Parathyroid adenoma (tissue), 2 donors: ENCODE measurements around the gene NPEPL1.

Experiments used
- H2AFZ ChIP-seq: fragments of 300-600 bp; sonication (generic); one replicate; pipeline ENCODE4 v1.7.0; 2017; ENCODE audit warnings: antibody characterized with exemption, mild to moderate bottlenecking
- H3K27ac ChIP-seq: fragments of 300-600 bp; sonication (generic); one replicate; pipeline ENCODE4 v1.7.0; 2017
- H3K27me3 ChIP-seq: fragments of 300-600 bp; sonication (generic); one replicate; pipeline ENCODE4 v1.7.0; 2017; ENCODE audit warnings: low read length; ENCODE audit not compliant: control insufficient read depth, insufficient read depth
- H3K36me3 ChIP-seq: fragments of 300-600 bp; sonication (generic); one replicate; pipeline ENCODE4 v1.7.0; 2017; ENCODE audit warnings: low read length; ENCODE audit not compliant: control insufficient read depth, insufficient read depth
- H3K4me1 ChIP-seq: fragments of 300-600 bp; sonication (generic); one replicate; pipeline ENCODE4 v1.7.0; 2017; ENCODE audit warnings: control low read depth
- H3K4me2 ChIP-seq: fragments of 300-600 bp; sonication (generic); one replicate; pipeline ENCODE4 v1.7.0; 2017; ENCODE audit warnings: low read length
- H3K4me3 ChIP-seq: fragments of 300-600 bp; sonication (generic); one replicate; pipeline ENCODE4 v1.7.0; 2017; ENCODE audit warnings: low read depth, low read length
- H3K79me2 ChIP-seq: fragments of 300-600 bp; sonication (generic); one replicate; pipeline ENCODE4 v1.7.0; 2017; ENCODE audit warnings: control low read depth
- H3K9ac ChIP-seq: fragments of 300-600 bp; sonication (generic); one replicate; pipeline ENCODE4 v1.7.0; 2017; ENCODE audit warnings: mild to moderate bottlenecking
- H3K9me3 ChIP-seq: fragments of 300-600 bp; sonication (generic); one replicate; pipeline ENCODE4 v1.7.0; 2017; ENCODE audit warnings: low read length; ENCODE audit not compliant: control insufficient read depth
- TF ChIP-seq, protein P1 (sequence below): fragments of 300-600 bp; sonication (generic); IDR thresholded peaks from one replicate; pipeline ENCODE4 v1.7.0; 2017; ENCODE audit warnings: antibody characterized with exemption, mild to moderate bottlenecking
- donor health status: primary hyperparathyroidism.

Gene NPEPL1

GRCh38 chr20:58702859-58703648, 10.5 kb downstream of the NPEPL1 start:
- H3K9me3 ChIP-seq: no peaks in the 10 kb centered on the region
- H3K4me2 ChIP-seq: no peak overlapping the region
- H2AFZ ChIP-seq: no peak overlapping the region
- H3K9ac ChIP-seq: no peak overlapping the region
- no peak overlapping the region for H3K27ac ChIP-seq
- H3K79me2 ChIP-seq: no peaks in the 10 kb centered on the region
- H3K36me3 ChIP-seq: no peaks in the 10 kb centered on the region
- no peaks in the 10 kb centered on the region for H3K4me1 ChIP-seq
- no peak overlapping the region for H3K4me3 ChIP-seq
- H3K27me3 ChIP-seq: no peaks in the 10 kb centered on the region
- TF ChIP-seq, protein P1, sequence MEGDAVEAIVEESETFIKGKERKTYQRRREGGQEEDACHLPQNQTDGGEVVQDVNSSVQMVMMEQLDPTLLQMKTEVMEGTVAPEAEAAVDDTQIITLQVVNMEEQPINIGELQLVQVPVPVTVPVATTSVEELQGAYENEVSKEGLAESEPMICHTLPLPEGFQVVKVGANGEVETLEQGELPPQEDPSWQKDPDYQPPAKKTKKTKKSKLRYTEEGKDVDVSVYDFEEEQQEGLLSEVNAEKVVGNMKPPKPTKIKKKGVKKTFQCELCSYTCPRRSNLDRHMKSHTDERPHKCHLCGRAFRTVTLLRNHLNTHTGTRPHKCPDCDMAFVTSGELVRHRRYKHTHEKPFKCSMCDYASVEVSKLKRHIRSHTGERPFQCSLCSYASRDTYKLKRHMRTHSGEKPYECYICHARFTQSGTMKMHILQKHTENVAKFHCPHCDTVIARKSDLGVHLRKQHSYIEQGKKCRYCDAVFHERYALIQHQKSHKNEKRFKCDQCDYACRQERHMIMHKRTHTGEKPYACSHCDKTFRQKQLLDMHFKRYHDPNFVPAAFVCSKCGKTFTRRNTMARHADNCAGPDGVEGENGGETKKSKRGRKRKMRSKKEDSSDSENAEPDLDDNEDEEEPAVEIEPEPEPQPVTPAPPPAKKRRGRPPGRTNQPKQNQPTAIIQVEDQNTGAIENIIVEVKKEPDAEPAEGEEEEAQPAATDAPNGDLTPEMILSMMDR: no peak

DNA sequence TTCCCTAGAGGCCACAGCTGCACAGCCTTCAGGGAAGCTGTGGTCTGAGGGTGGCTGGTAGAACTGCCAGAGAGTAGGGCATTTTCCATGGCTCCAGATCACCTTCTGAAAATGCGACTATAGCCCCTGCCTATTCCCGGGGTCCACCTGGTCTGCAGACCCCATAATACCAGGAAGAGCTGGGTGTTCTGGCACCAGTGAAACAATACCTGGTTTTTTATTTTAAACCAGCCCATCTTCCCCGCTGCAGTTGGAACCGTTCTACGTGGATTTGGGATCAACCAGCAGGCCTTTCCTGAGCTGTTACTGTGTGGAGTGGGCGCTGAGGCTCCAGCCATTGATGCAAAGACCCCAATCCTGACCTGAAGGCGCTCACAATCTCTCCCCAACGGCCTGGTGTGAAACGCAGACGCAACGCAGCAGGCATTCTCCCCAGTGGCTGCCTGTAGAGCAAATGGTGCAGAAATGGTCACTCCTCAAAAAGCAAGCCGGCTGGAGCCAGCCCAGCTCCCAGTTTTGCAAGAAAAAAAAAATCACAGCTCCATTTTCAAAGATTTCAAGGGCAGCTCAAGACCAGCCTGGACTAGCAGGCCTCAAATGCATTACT, 11.3 kb downstream of the NPEPL1 start:
- Histone ChIP-seq H3K27me3 (no peaks in the 10 kb centered on the region), H3K9ac (no peak overlapping the region), H3K4me3 (no peak overlapping the region), H3K9me3 (no peaks in the 10 kb centered on the region), H3K79me2 (no peaks in the 10 kb centered on the region), H3K27ac (no peak overlapping the region), H3K4me2 (no peak overlapping the region), H2AFZ (no peak overlapping the region), H3K36me3 (no peaks in the 10 kb centered on the region), H3K4me1 (no peaks in the 10 kb centered on the region)
- TF ChIP-seq, protein P1: no peak

DNA sequence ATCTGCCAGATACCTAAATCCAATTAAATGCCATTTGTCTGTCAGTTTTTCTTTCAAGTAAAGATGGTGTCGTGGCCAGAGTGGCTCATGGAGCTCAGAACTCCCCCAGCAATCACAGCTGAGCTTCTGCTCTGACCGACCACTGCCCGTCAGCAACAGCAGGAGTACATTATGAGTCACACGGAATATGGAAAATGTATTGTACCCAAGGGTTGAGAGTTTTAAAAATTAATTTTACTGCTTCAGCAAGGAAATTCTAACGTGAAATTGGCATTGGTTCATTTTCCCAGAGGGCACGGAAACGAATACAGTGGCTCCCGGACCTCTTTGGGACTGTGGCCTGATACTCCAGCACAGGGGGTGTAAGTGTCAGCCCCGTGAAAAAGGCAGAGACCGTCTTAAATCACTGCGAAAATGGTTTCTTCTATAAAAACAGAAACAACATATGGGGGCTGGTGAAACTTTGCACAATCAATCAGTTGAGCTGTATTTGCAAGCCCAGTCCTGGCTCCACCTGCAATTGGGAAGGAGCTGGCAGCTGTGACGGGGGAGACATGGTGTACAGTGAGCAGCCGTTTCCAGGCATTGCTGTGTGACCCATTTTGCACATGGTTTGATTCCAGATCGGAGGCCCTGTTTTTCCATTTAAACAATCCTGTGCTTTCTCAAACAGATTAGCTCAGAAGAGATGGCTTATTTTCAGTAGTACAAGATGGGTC, 12.8 kb downstream of the NPEPL1 start:
- Histone ChIP-seq H3K79me2 (no peaks in the 10 kb centered on the region), H3K36me3 (no peaks in the 10 kb centered on the region), H2AFZ (no peak overlapping the region), H3K4me1 (no peaks in the 10 kb centered on the region), H3K9me3 (no peaks in the 10 kb centered on the region), H3K9ac (no peak overlapping the region), H3K4me3 (no peak overlapping the region), H3K27me3 (no peaks in the 10 kb centered on the region), H3K4me2 (no peak overlapping the region), H3K27ac (no peak overlapping the region)
- TF ChIP-seq, protein P1: no peak

- H3K79me2 ChIP-seq: no peaks in the 10 kb centered on the region
These were observed 13.7 kb downstream of the NPEPL1 start for GRCh38 chr20:58706150-58706892.

More at GRCh38 chr20:58706150-58706892, 13.7 kb downstream of the NPEPL1 start:
- Histone ChIP-seq H3K27ac (no peak overlapping the region), H3K4me3 (no peak overlapping the region), H3K36me3 (no peaks in the 10 kb centered on the region), H3K4me2 (no peak overlapping the region), H3K9me3 (no peaks in the 10 kb centered on the region), H3K27me3 (no peaks in the 10 kb centered on the region), H3K9ac (no peak overlapping the region), H2AFZ (no peak overlapping the region), H3K4me1 (no peaks in the 10 kb centered on the region)
- TF ChIP-seq, protein P1: no peak
